Renal cortex interstitium (tissue), 11 donors: Measurements from ENCODE around the gene CREB5. TPM values are rescaled to one million over a fixed set of nuclear protein-coding genes. Genes with fewer than 3 reads are reported as not detected.
"Not testable (repeated sequence)": the region's sequence is repeated elsewhere in the genome, so short reads cannot be mapped to it uniquely, and the experiment has no call there.

ENCODE experiments used
- DNase-seq, 11 donors: peaks; one replicate each; pipeline ENCODE4 v3.0.0-alpha.2; 2013; ENCODE audit warnings: low read depth in 9 of 11, low spot score in 4 of 11; ENCODE audit errors: extremely low read depth in 1 of 11
- polyA plus RNA-seq, 3 donors: library from polyadenylated mRNA; unstranded; fragments of 120-200 nt; gene quantifications; one replicate each; pipeline ENCODE4 v1.2.1, GENCODE V29; 2013; ENCODE audit not compliant: insufficient read length in 3 of 3

CREB5 gene
- polyA plus RNA-seq, 3 donors: 10.3 to 15.8 (median 11.9) TPM

GRCh38 chr7:28586736-28587135, 174.4 kb downstream of the CREB5 start:
- DNase-seq: no peak

- DNase-seq: no peak
Observed at GRCh38 chr7:28587211-28587610, 174.9 kb downstream of the CREB5 start.

- no peak for DNase-seq
Observed at GRCh38 chr7:28588602-28589001, 176.3 kb downstream of the CREB5 start.

- DNase-seq: peak in 1 of 11 donors; percentile 35
Observed at GRCh38 chr7:28591041-28591674, 178.8 kb downstream of the CREB5 start.

GRCh38 chr7:28591725-28592349, 179.5 kb downstream of the CREB5 start:
- DNase-seq: peak in 1 of 11 donors; percentile 56

GRCh38 chr7:28592861-28593260, 180.5 kb downstream of the CREB5 start:
- DNase-seq: no peak

- no peak for DNase-seq
Observed at GRCh38 chr7:28595076-28595475, 182.8 kb downstream of the CREB5 start.

- DNase-seq: no peak
Observed at GRCh38 chr7:28595801-28596200, 183.5 kb downstream of the CREB5 start.

GRCh38 chr7:28596245-28596935, 184.1 kb downstream of the CREB5 start:
- no peak for DNase-seq

GRCh38 chr7:28597284-28597683, 185.0 kb downstream of the CREB5 start:
- no peak for DNase-seq

GRCh38 chr7:28598037-28598436, 185.7 kb downstream of the CREB5 start:
- DNase-seq: not testable (repeated sequence)

- DNase-seq: no peak
Observed at GRCh38 chr7:28598586-28598985, 186.3 kb downstream of the CREB5 start.

GRCh38 chr7:28599411-28599810, 187.1 kb downstream of the CREB5 start:
- DNase-seq: no peak

GRCh38 chr7:28602282-28602681, 190.0 kb downstream of the CREB5 start:
- no peak for DNase-seq

GRCh38 chr7:28605427-28606085, 193.2 kb downstream of the CREB5 start:
- no peak for DNase-seq

GRCh38 chr7:28606421-28606820, 194.1 kb downstream of the CREB5 start:
- DNase-seq: no peak

GRCh38 chr7:28607855-28608193, 195.5 kb downstream of the CREB5 start:
- DNase-seq: no peak

GRCh38 chr7:28608237-28608656, 195.9 kb downstream of the CREB5 start:
- DNase-seq: no peak

- DNase-seq: no peak
Observed at GRCh38 chr7:28608731-28609130, 196.4 kb downstream of the CREB5 start.

GRCh38 chr7:28609608-28610007, 197.3 kb downstream of the CREB5 start:
- DNase-seq: no peak
